ENCODE measurements around the gene LY6G6F.

DNA sequence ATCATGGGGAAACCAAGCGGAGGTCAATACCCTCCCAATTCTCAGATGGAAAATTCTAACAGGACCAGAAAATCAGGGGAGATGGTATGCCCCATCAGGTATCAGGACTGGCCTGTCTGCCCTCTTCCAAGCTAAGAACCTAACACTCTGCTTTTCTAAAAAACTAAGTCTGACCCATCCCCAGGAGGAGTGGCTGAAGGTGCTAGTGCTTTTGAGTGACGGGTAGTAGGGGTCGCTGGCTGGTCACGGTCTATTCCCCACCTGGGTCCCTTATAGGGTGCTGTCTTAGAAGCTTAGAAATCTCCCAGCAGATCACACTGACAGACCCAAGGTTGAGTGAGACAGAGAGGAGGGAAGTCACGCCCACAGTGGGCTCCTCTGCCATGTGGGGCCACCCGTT lies 13.1 kb upstream of the LY6G6F start:
- TF ChIP-seq, protein P1, sequence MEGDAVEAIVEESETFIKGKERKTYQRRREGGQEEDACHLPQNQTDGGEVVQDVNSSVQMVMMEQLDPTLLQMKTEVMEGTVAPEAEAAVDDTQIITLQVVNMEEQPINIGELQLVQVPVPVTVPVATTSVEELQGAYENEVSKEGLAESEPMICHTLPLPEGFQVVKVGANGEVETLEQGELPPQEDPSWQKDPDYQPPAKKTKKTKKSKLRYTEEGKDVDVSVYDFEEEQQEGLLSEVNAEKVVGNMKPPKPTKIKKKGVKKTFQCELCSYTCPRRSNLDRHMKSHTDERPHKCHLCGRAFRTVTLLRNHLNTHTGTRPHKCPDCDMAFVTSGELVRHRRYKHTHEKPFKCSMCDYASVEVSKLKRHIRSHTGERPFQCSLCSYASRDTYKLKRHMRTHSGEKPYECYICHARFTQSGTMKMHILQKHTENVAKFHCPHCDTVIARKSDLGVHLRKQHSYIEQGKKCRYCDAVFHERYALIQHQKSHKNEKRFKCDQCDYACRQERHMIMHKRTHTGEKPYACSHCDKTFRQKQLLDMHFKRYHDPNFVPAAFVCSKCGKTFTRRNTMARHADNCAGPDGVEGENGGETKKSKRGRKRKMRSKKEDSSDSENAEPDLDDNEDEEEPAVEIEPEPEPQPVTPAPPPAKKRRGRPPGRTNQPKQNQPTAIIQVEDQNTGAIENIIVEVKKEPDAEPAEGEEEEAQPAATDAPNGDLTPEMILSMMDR (IDR thresholded peaks at IDR 0.05) = no peak
- TF ChIP-seq POLR2A (IDR thresholded peaks at IDR 0.05) = no peak
- TF ChIP-seq EP300 (IDR thresholded peaks at IDR 0.05) = no peak

Measured in ovary (tissue), 3 donors.